NB4 (cell line): ENCODE results near the gene SMG1.

Source experiments
- MYC ChIP-seq: IDR thresholded peaks from 2 replicates; pipeline ENCODE4 v1.6.1; 2011; ENCODE audit warnings: low read depth, low read length
- TF ChIP-seq, protein P1 (sequence below): IDR thresholded peaks from one replicate; pipeline ENCODE4 v1.5.1; 2012; ENCODE audit warnings: low read depth, low read length

DNA sequence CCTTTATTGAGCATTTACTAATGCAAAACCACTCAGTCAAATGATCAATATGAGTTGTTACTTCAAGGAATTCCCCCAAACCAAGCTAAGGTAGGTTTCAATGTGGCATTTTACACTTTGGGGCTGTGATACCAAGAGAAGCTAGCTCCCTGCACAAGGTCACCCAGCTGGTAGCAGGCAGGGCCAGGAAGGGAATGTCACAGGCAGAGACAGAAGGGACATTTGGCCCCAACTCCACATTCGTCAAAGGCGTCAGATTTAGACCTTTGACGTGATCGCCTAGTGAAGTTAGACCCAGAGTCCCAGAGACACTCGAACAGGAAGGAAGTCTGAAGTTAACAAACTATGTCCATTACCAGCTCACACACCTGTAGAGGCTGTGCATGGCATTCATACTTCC is 5.5 kb upstream of the SMG1 start:
- TF ChIP-seq, protein P1, sequence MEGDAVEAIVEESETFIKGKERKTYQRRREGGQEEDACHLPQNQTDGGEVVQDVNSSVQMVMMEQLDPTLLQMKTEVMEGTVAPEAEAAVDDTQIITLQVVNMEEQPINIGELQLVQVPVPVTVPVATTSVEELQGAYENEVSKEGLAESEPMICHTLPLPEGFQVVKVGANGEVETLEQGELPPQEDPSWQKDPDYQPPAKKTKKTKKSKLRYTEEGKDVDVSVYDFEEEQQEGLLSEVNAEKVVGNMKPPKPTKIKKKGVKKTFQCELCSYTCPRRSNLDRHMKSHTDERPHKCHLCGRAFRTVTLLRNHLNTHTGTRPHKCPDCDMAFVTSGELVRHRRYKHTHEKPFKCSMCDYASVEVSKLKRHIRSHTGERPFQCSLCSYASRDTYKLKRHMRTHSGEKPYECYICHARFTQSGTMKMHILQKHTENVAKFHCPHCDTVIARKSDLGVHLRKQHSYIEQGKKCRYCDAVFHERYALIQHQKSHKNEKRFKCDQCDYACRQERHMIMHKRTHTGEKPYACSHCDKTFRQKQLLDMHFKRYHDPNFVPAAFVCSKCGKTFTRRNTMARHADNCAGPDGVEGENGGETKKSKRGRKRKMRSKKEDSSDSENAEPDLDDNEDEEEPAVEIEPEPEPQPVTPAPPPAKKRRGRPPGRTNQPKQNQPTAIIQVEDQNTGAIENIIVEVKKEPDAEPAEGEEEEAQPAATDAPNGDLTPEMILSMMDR: no peak
- no peak for TF ChIP-seq MYC
